Loucy (cell line): ENCODE results near the gene CRYBB3.
"Not testable (repeated sequence)": the region's sequence is repeated elsewhere in the genome, so short reads cannot be mapped to it uniquely, and the experiment has no call there.

ENCODE experiments used
- H2AFZ ChIP-seq: fragments of 200-600 bp; sonication (generic); 2 replicates; pipeline ENCODE4 v1.6.0; 2016; ENCODE audit warnings: antibody characterized with exemption, mild to moderate bottlenecking, low read length, moderate library complexity
- H3F3A ChIP-seq: fragments of 200-600 bp; 2 replicates; pipeline ENCODE4 v1.6.0; 2016; ENCODE audit warnings: antibody characterized with exemption, low read depth, mild to moderate bottlenecking
- H3K27me3 ChIP-seq: fragments of 200-600 bp; sonication (generic); 2 replicates; pipeline ENCODE4 v1.6.1; 2014; ENCODE audit warnings: low read length, mild to moderate bottlenecking; ENCODE audit not compliant: insufficient read depth, poor library complexity, severe bottlenecking
- H3K36me3 ChIP-seq: fragments of 200-600 bp; sonication (generic); 2 replicates; pipeline ENCODE4 v1.6.1; 2016; ENCODE audit warnings: low read length; ENCODE audit not compliant: insufficient read depth
- H3K4me1 ChIP-seq: fragments of 200-600 bp; sonication (generic); 2 replicates; pipeline ENCODE4 v1.5.1; 2014; ENCODE audit warnings: low read length, mild to moderate bottlenecking; ENCODE audit not compliant: insufficient read depth, poor library complexity, severe bottlenecking
- H3K4me2 ChIP-seq: fragments of 200-600 bp; sonication (generic); 2 replicates; pipeline ENCODE4 v1.6.0; 2014; ENCODE audit warnings: antibody characterized with exemption, low read length, low read depth, mild to moderate bottlenecking; ENCODE audit not compliant: poor library complexity, severe bottlenecking
- H3K4me3 ChIP-seq: fragments of 200-600 bp; sonication (generic); 2 replicates; pipeline ENCODE4 v1.5.1; 2014; ENCODE audit warnings: low read length, mild to moderate bottlenecking, mixed read lengths; ENCODE audit not compliant: poor library complexity, severe bottlenecking
- H3K79me2 ChIP-seq: fragments of 200-600 bp; sonication (generic); 2 replicates; pipeline ENCODE4 v1.6.1; 2014; ENCODE audit warnings: low read length; ENCODE audit not compliant: insufficient read depth
- H3K9ac ChIP-seq: fragments of 200-600 bp; sonication (generic); 2 replicates; pipeline ENCODE4 v1.6.0; 2014; ENCODE audit warnings: mild to moderate bottlenecking, low read depth, low read length, moderate library complexity; ENCODE audit not compliant: poor library complexity, severe bottlenecking
- H3K9me2 ChIP-seq: fragments of 200-600 bp; sonication (generic); replicated peaks from 2 replicates; pipeline ENCODE4 v1.6.1; 2016; ENCODE audit warnings: low read depth, low read length, mixed read lengths
- H3K9me3 ChIP-seq: fragments of 200-600 bp; sonication (generic); 2 replicates; pipeline ENCODE4 v1.6.1; 2014; ENCODE audit warnings: mild to moderate bottlenecking, antibody characterized with exemption, low read length, low read depth; ENCODE audit not compliant: insufficient read depth
- H4K20me1 ChIP-seq: fragments of 200-600 bp; sonication (generic); 2 replicates; pipeline ENCODE4 v1.6.0; 2014; ENCODE audit warnings: antibody characterized with exemption, low read length, mild to moderate bottlenecking; ENCODE audit not compliant: insufficient read depth, poor library complexity, severe bottlenecking
- CTCF ChIP-seq: fragments of 200-600 bp; sonication (generic); conservative IDR thresholded peaks from 2 replicates; pipeline ENCODE4 v1.5.1; 2014; ENCODE audit warnings: mild to moderate bottlenecking, antibody characterized with exemption, low read length
- EZH2phosphoT487 ChIP-seq: fragments of 200-600 bp; IDR thresholded peaks from 2 replicates; pipeline ENCODE4 v1.6.1; 2018; ENCODE audit warnings: antibody characterized with exemption, mild to moderate bottlenecking, moderate library complexity, borderline replicate concordance

Gene CRYBB3

GRCh38 chr22:25223269-25223850, 23.7 kb downstream of the CRYBB3 start:
- Histone ChIP-seq H3K36me3 (no peaks in the 10 kb centered on the region), H3K9me3 (no peaks in the 10 kb centered on the region), H3K9me2 (no peaks in the 10 kb centered on the region), H4K20me1 (no peaks in the 10 kb centered on the region), H3K4me2 (no peak overlapping the region), H2AFZ (no peak overlapping the region), H3K79me2 (no peaks in the 10 kb centered on the region), H3F3A (no peaks in the 10 kb centered on the region), H3K4me1 (no peaks in the 10 kb centered on the region), H3K9ac (no peak overlapping the region), H3K27me3 (no peaks in the 10 kb centered on the region), H3K4me3 (no peak overlapping the region)
- TF ChIP-seq CTCF: no peak
- no peak for TF ChIP-seq EZH2phosphoT487

DNA sequence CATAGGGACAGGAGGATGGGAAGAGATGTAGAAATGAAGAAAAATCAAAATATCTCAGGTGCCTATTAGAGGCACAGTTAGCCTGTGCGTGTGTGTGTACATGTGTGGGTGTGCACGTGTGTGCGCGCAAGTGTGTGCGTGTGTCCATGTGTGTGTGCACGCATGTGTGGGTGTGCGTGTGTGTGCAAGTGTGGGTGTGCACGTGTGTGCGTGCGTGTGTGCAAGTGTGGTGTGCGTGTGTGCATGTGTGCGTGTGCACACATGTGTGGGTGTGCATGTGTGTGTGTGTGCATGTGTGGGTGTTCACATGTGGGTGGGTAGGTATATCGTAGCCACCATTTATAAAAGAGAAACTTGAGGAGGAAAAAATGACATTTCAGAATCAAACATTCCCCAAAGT, 29.2 kb downstream of the CRYBB3 start:
- Histone ChIP-seq H3K9ac (no peak overlapping the region), H2AFZ (no peak overlapping the region), H3K9me2 (no peaks in the 10 kb centered on the region), H3K79me2 (no peaks in the 10 kb centered on the region), H3K4me3 (no peak overlapping the region), H3K36me3 (no peaks in the 10 kb centered on the region), H3K9me3 (no peaks in the 10 kb centered on the region), H3K27me3 (no peaks in the 10 kb centered on the region), H4K20me1 (no peaks in the 10 kb centered on the region), H3K4me1 (no peaks in the 10 kb centered on the region), H3F3A (no peaks in the 10 kb centered on the region), H3K4me2 (no peak overlapping the region)
- no peak for TF ChIP-seq CTCF
- no peak for TF ChIP-seq EZH2phosphoT487

DNA sequence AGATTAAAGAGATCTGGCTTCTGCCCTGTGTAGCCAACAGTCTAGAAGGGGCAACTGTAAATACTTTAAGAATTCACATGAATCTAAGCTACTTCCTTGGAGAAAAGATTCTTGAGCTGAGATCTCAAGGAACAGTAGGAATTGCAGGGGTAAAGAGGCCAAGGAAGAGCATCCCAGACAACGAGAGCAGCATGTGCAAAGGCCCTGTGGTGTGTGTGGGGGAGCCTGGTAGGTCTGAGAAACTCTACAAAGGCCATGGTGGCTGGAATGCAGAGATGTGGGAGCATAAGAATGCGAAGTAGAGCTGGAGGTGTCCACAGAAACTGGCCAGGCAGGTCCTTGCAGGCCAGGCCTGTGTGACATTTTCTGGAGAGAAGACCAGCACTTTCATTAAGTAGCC, 31.1 kb downstream of the CRYBB3 start:
- not testable (repeated sequence) for H3K79me2 ChIP-seq, H3K4me3 ChIP-seq, H3K27me3 ChIP-seq, H3K9me2 ChIP-seq, H3F3A ChIP-seq, H3K9ac ChIP-seq, H3K9me3 ChIP-seq, H2AFZ ChIP-seq, H4K20me1 ChIP-seq, H3K4me2 ChIP-seq, H3K4me1 ChIP-seq, H3K36me3 ChIP-seq

- Histone ChIP-seq H2AFZ (no peak overlapping the region), H4K20me1 (no peaks in the 10 kb centered on the region), H3K79me2 (no peaks in the 10 kb centered on the region), H3K4me2 (no peak overlapping the region), H3K9me2 (no peaks in the 10 kb centered on the region), H3K4me3 (no peak overlapping the region), H3F3A (no peaks in the 10 kb centered on the region), H3K9me3 (no peaks in the 10 kb centered on the region), H3K4me1 (no peaks in the 10 kb centered on the region), H3K9ac (no peak overlapping the region), H3K27me3 (no peaks in the 10 kb centered on the region), H3K36me3 (no peaks in the 10 kb centered on the region)
- no peak for TF ChIP-seq EZH2phosphoT487
- no peak for TF ChIP-seq CTCF
These were observed 32.6 kb downstream of the CRYBB3 start for GRCh38 chr22:25232301-25232700.

DNA sequence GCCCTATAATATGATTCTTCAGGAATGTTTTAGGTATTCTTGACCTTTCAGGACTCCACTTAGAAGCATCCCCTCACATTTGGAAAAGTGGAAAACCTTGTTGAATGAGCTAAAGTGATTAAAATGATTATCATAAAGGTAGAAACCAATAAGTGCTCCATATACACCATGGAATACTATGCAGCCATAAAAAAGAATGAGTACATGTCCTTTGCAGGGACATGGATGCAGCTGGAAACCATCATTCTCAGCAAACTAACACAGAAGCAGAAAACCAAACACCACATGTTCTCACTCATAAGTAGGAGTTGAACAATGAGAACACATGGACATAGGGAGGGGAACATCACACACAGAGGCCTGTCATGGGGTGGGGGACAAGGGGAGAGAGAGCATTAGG, 34.0 kb downstream of the CRYBB3 start:
- not testable (repeated sequence) for H4K20me1 ChIP-seq, H3K36me3 ChIP-seq, H3K4me3 ChIP-seq, H3K79me2 ChIP-seq, H3K9ac ChIP-seq, H3K9me3 ChIP-seq, H3F3A ChIP-seq, H3K4me2 ChIP-seq, H2AFZ ChIP-seq, H3K27me3 ChIP-seq, H3K4me1 ChIP-seq, H3K9me2 ChIP-seq
